ENCODE data around the gene PTPRG.

DNA sequence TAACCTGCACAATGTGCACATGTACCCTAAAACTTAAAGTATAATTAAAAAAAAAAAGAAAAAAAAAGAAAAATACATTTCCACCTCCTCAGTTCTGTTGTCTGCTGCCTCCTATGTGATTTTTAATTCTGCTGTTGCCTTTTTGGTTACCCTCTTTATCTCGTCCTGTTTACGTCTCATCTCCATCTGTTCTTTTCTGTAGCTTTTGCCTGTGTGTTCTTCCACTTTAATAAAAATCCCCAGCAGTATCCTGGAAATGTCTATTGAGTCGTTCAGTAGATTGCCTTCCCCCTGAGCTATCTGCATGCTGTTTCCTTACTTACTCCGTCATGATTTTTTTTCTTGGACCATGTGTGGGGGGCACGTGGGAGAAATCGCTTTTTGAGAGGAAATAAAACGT lies 509.5 kb downstream of the PTPRG start:
- TF ChIP-seq POLR2A (IDR thresholded peaks at IDR 0.05) = no peak
- TF ChIP-seq, protein P1, sequence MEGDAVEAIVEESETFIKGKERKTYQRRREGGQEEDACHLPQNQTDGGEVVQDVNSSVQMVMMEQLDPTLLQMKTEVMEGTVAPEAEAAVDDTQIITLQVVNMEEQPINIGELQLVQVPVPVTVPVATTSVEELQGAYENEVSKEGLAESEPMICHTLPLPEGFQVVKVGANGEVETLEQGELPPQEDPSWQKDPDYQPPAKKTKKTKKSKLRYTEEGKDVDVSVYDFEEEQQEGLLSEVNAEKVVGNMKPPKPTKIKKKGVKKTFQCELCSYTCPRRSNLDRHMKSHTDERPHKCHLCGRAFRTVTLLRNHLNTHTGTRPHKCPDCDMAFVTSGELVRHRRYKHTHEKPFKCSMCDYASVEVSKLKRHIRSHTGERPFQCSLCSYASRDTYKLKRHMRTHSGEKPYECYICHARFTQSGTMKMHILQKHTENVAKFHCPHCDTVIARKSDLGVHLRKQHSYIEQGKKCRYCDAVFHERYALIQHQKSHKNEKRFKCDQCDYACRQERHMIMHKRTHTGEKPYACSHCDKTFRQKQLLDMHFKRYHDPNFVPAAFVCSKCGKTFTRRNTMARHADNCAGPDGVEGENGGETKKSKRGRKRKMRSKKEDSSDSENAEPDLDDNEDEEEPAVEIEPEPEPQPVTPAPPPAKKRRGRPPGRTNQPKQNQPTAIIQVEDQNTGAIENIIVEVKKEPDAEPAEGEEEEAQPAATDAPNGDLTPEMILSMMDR (IDR thresholded peaks at IDR 0.05) = no peak
